ENCODE measurements around the gene STYXL1. TPM values are rescaled to one million over a fixed set of nuclear protein-coding genes. Genes with fewer than 3 reads are reported as not detected.

STYXL1 gene
- total RNA-seq, 4 donors from 2014 or later = 13.6 to 20.0 (median 19.4) TPM

GRCh38 chr7:76080204-76080603 lies 32.4 kb upstream of the STYXL1 start:
- DNase-seq (ENCODE audit: low spot score) (no peak), ATAC-seq (ENCODE audit: low FRiP score) (no peak)
- TF ChIP-seq, protein P1, sequence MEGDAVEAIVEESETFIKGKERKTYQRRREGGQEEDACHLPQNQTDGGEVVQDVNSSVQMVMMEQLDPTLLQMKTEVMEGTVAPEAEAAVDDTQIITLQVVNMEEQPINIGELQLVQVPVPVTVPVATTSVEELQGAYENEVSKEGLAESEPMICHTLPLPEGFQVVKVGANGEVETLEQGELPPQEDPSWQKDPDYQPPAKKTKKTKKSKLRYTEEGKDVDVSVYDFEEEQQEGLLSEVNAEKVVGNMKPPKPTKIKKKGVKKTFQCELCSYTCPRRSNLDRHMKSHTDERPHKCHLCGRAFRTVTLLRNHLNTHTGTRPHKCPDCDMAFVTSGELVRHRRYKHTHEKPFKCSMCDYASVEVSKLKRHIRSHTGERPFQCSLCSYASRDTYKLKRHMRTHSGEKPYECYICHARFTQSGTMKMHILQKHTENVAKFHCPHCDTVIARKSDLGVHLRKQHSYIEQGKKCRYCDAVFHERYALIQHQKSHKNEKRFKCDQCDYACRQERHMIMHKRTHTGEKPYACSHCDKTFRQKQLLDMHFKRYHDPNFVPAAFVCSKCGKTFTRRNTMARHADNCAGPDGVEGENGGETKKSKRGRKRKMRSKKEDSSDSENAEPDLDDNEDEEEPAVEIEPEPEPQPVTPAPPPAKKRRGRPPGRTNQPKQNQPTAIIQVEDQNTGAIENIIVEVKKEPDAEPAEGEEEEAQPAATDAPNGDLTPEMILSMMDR (IDR thresholded peaks at IDR 0.05) = no peak

DNA sequence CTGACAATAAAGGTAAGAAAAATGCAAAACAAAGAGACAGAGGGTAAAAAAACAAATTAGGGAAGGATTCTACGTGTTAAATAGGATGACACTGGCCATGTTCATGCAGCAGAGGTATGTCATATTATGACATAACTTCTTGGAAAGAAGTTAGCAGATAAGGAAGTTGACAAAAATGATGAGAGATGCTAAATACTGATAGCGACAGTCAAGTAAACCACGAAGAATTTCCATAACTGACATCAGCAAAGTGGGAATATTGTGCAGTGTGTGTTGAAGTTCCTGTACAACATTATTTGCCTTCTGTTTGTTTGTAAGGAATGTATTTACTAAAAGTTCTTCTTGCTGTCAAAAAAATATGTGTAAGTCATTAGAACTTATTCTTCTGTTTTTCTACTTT lies 29.6 kb upstream of the STYXL1 start:
- TF ChIP-seq, protein P1 (IDR thresholded peaks at IDR 0.05) = no peak
- DNase-seq (ENCODE audit: low spot score) = no peak
- no peak for ATAC-seq (ENCODE audit: low FRiP score)

DNA sequence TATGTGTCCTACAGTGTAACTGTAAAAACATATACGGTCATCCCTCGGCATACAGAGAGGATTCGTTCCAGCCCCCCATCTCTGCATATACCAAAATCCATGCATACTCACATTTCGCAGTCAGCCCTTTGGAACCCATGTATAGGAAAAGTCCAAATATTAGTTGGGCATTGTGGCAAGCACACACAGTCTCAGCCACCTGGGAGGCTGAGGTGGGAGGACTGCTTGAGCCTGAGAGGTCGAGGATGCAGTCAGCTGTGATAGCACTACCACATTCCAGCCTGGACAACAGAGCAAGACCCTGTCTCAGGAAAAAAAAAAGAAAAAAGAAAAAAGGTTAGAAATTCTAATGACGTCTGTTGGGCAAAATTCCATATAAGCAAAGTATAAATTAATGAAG lies 29.2 kb upstream of the STYXL1 start:
- TF ChIP-seq, protein P1 (IDR thresholded peaks at IDR 0.05) = no peak
- ATAC-seq (ENCODE audit: low FRiP score) = no peak
- DNase-seq (ENCODE audit: low spot score) = no peak

DNA sequence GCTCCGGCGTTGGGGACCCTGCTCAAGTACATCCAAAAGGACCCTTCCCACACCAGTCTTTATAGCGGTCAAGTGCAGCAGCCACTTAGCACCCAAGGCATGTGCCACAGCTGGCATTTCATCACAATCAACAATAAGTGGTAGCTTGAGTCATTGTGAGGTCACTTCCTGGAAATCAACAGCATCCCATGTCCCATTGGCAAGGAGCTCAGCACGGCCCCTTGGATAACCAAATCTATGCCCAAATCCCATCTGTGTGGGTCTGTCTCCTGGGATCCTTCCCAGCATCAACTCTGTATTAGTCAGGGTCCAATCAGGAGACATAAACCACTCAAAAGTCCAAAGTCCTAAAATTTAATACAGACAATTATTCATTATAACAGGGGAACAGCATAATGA lies 27.2 kb upstream of the STYXL1 start:
- DNase-seq (ENCODE audit: low spot score) = no peak
- TF ChIP-seq, protein P1 (IDR thresholded peaks at IDR 0.05) = no peak
- ATAC-seq (ENCODE audit: low FRiP score) = no peak

- TF ChIP-seq, protein P1 (IDR thresholded peaks at IDR 0.05) = no peak
- no peak for DNase-seq (ENCODE audit: low spot score)
- ATAC-seq (ENCODE audit: low FRiP score) = no peak
These were observed 26.6 kb upstream of the STYXL1 start for GRCh38 chr7:76074306-76074971.

GRCh38 chr7:76073335-76073990 lies 25.7 kb upstream of the STYXL1 start:
- DNase-seq (ENCODE audit: low spot score) = no peak
- no peak for ATAC-seq (ENCODE audit: low FRiP score)
- TF ChIP-seq, protein P1 (IDR thresholded peaks at IDR 0.05) = no peak

Measured in omental fat pad (tissue), 4 donors.